Glutamatergic neuron (in vitro differentiated cells): ENCODE data around the gene HNRNPA0. TPM values are rescaled to one million over a fixed set of nuclear protein-coding genes. Genes with fewer than 3 reads are reported as not detected.
"Not testable (repeated sequence)": the region's sequence is repeated elsewhere in the genome, so short reads cannot be mapped to it uniquely, and the experiment has no call there.

Source experiments
- DNase-seq: peaks from one replicate; pipeline ENCODE4 v3.0.0; 2022
- H3K27ac Mint-ChIP-seq: one replicate; pipeline ENCODE4 v1.8.0; 2020; ENCODE audit warnings: mild to moderate bottlenecking, mixed read lengths, inconsistent platforms; ENCODE audit not compliant: unreplicated experiment
- H3K27me3 Mint-ChIP-seq: one replicate; pipeline ENCODE4 v1.8.0; 2020; ENCODE audit warnings: mild to moderate bottlenecking, moderate library complexity, mixed read lengths, inconsistent platforms; ENCODE audit not compliant: unreplicated experiment
- H3K36me3 Mint-ChIP-seq: one replicate; pipeline ENCODE4 v1.8.0; 2020; ENCODE audit warnings: mild to moderate bottlenecking, mixed read lengths, inconsistent platforms; ENCODE audit not compliant: unreplicated experiment
- H3K4me1 Mint-ChIP-seq: one replicate; pipeline ENCODE4 v1.8.0; 2020; ENCODE audit warnings: mild to moderate bottlenecking, low read depth, mixed read lengths, inconsistent platforms; ENCODE audit not compliant: unreplicated experiment
- H3K4me3 Mint-ChIP-seq: one replicate; pipeline ENCODE4 v1.8.0; 2020; ENCODE audit warnings: mild to moderate bottlenecking, mixed read lengths, inconsistent platforms; ENCODE audit not compliant: unreplicated experiment
- H3K9me3 Mint-ChIP-seq: one replicate; pipeline ENCODE4 v1.8.0; 2020; ENCODE audit warnings: mild to moderate bottlenecking, moderate library complexity, mixed read lengths, inconsistent platforms; ENCODE audit not compliant: unreplicated experiment
- CTCF ChIP-seq: fragments of 200-600 bp; sonication (generic); IDR thresholded peaks from one replicate; pipeline ENCODE4 v1.5.0; 2021; ENCODE audit not compliant: partially characterized antibody, unreplicated experiment
- total RNA-seq: library from RNA; stranded (reverse); fragmentation: NEBNext Ultra II Directional; extraction: Animal tissue kit (Norgen Biotek cat#: 25700); gene quantifications from one replicate; pipeline ENCODE4 v1.2.1, GENCODE V29; 2021; ENCODE audit not compliant: unreplicated experiment

HNRNPA0 gene
- total RNA-seq, 1 donor from 2014 or later = 65.2 TPM

GRCh38 chr5:137794863-137795262 is 40.7 kb upstream of the HNRNPA0 start:
- TF ChIP-seq CTCF = no peak
- DNase-seq = no peak
- H3K36me3 Mint-ChIP-seq = no peaks in the 10 kb centered on the region
- no peaks in the 10 kb centered on the region for H3K9me3 Mint-ChIP-seq
- no peak overlapping the region for H3K4me3 Mint-ChIP-seq
- no peaks in the 10 kb centered on the region for H3K4me1 Mint-ChIP-seq
- no peak overlapping the region for H3K27ac Mint-ChIP-seq
- no peaks in the 10 kb centered on the region for H3K27me3 Mint-ChIP-seq

DNA sequence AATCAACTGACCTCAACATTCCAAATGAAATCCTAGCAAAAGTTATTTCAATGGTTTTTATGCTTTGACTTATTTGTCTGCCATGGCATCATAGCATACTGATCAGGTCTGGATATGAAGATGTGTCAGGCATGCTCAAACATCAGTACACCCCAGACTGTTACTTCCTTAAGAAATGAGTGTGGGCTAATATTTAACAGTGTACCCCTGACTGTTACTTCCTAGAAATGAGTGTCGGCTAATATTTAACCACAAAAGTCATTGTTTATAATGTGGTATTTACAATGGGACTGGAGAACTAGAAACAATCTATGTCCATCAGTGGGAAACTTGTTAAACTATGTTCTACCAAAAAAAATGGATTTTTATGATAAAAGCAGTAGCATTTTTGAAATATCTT is 38.1 kb upstream of the HNRNPA0 start:
- no peak for DNase-seq
- Mint-ChIP-seq H3K27ac (no peak overlapping the region), H3K4me3 (no peak overlapping the region), H3K4me1 (no peaks in the 10 kb centered on the region), H3K36me3 (no peaks in the 10 kb centered on the region), H3K9me3 (no peaks in the 10 kb centered on the region), H3K27me3 (no peaks in the 10 kb centered on the region)
- TF ChIP-seq CTCF = no peak

DNA sequence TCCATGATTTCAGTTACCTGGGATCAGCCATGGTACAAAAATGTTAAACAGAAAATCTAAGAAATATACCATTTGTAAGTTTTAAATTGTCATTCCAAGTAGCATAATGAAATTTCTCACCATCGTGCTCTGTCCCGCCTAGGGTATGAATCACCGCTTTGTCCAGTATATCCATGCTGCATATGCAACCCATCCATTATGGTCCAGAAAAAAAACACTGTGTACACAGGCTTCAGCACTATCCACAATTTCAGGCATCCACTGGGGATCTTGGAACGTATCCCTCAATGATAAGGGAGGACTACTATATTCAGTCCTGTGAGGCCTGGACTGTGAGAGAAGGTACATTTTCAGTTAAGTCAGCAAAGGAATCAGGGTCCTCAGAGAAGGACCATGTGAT is 37.6 kb upstream of the HNRNPA0 start:
- DNase-seq = no peak
- no peaks in the 10 kb centered on the region for H3K36me3 Mint-ChIP-seq
- no peak overlapping the region for H3K27ac Mint-ChIP-seq
- no peaks in the 10 kb centered on the region for H3K27me3 Mint-ChIP-seq
- no peak for TF ChIP-seq CTCF
- no peaks in the 10 kb centered on the region for H3K4me1 Mint-ChIP-seq
- H3K4me3 Mint-ChIP-seq = no peak overlapping the region
- no peaks in the 10 kb centered on the region for H3K9me3 Mint-ChIP-seq

- no peaks in the 10 kb centered on the region for H3K36me3 Mint-ChIP-seq
- H3K9me3 Mint-ChIP-seq = no peaks in the 10 kb centered on the region
- H3K4me1 Mint-ChIP-seq = no peaks in the 10 kb centered on the region
- no peak overlapping the region for H3K4me3 Mint-ChIP-seq
- H3K27ac Mint-ChIP-seq = no peak overlapping the region
- TF ChIP-seq CTCF = no peak
- H3K27me3 Mint-ChIP-seq = no peaks in the 10 kb centered on the region
- DNase-seq = no peak
Observed at GRCh38 chr5:137791387-137791786, 37.2 kb upstream of the HNRNPA0 start.

DNA sequence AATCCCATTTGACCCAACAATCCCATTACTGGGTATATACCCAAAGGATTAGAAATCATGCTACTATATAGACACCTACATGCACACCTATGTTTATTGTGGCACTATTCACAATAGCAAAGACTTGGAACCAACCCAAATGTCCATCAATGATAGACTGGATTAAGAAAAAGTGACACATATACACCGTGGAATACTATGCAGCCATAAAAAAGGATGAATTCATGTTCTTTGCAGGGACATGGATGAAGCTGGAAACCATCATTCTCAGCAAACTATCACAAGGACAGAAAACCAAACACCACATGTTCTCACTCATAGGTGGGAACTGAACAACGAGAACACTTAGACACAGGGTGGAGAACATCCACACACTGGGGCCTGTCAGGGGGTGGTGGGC is 34.4 kb upstream of the HNRNPA0 start:
- H3K36me3 Mint-ChIP-seq, H3K4me3 Mint-ChIP-seq, H3K9me3 Mint-ChIP-seq: not testable (repeated sequence)

More for the DNA sequence above, 34.4 kb upstream of the HNRNPA0 start:
- not testable (repeated sequence) for H3K27ac Mint-ChIP-seq, H3K4me1 Mint-ChIP-seq, DNase-seq, H3K27me3 Mint-ChIP-seq
